ENCODE results near the gene GOLGA8T.
"Not testable (repeated sequence)": the region's sequence is repeated elsewhere in the genome, so short reads cannot be mapped to it uniquely, and the experiment has no call there.

Gene GOLGA8T

GRCh38 chr15:30191143-30191542 is 56.3 kb downstream of the GOLGA8T start:
- H3K36me3 ChIP-seq (ENCODE audit: control insufficient read depth in 2 of 2, insufficient read depth in 2 of 2, low read length in 2 of 2); H3K4me1 ChIP-seq (ENCODE audit: control insufficient read depth in 2 of 2, insufficient read depth in 2 of 2, low read length in 2 of 2); H3K9me3 ChIP-seq (ENCODE audit: control insufficient read depth in 2 of 2, low read length in 2 of 2); H3K27me3 ChIP-seq (ENCODE audit: control insufficient read depth in 2 of 2, insufficient read depth in 2 of 2, low read length in 2 of 2); H3K27ac ChIP-seq (ENCODE audit: low read depth in 2 of 2, low read length in 2 of 2); H3K9ac ChIP-seq (ENCODE audit: low read depth in 1 of 2, low read length in 2 of 2); H3K4me3 ChIP-seq (ENCODE audit: low read length in 2 of 2): not testable (repeated sequence)

GRCh38 chr15:30191639-30192038 is 56.8 kb downstream of the GOLGA8T start:
- not testable (repeated sequence) for H3K4me3 ChIP-seq (ENCODE audit: low read length in 2 of 2); H3K27me3 ChIP-seq (ENCODE audit: control insufficient read depth in 2 of 2, insufficient read depth in 2 of 2, low read length in 2 of 2); H3K4me1 ChIP-seq (ENCODE audit: control insufficient read depth in 2 of 2, insufficient read depth in 2 of 2, low read length in 2 of 2); H3K27ac ChIP-seq (ENCODE audit: low read depth in 2 of 2, low read length in 2 of 2); H3K9me3 ChIP-seq (ENCODE audit: control insufficient read depth in 2 of 2, low read length in 2 of 2); H3K36me3 ChIP-seq (ENCODE audit: control insufficient read depth in 2 of 2, insufficient read depth in 2 of 2, low read length in 2 of 2); H3K9ac ChIP-seq (ENCODE audit: low read depth in 1 of 2, low read length in 2 of 2)

- not testable (repeated sequence) for H3K9ac ChIP-seq (ENCODE audit: low read depth in 1 of 2, low read length in 2 of 2); H3K4me1 ChIP-seq (ENCODE audit: control insufficient read depth in 2 of 2, insufficient read depth in 2 of 2, low read length in 2 of 2); H3K27ac ChIP-seq (ENCODE audit: low read depth in 2 of 2, low read length in 2 of 2); H3K36me3 ChIP-seq (ENCODE audit: control insufficient read depth in 2 of 2, insufficient read depth in 2 of 2, low read length in 2 of 2); H3K4me3 ChIP-seq (ENCODE audit: low read length in 2 of 2); H3K27me3 ChIP-seq (ENCODE audit: control insufficient read depth in 2 of 2, insufficient read depth in 2 of 2, low read length in 2 of 2); H3K9me3 ChIP-seq (ENCODE audit: control insufficient read depth in 2 of 2, low read length in 2 of 2)
Observed at GRCh38 chr15:30192119-30192745, 57.4 kb downstream of the GOLGA8T start.

- not testable (repeated sequence) for H3K4me1 ChIP-seq (ENCODE audit: control insufficient read depth in 2 of 2, insufficient read depth in 2 of 2, low read length in 2 of 2); H3K4me3 ChIP-seq (ENCODE audit: low read length in 2 of 2); H3K9me3 ChIP-seq (ENCODE audit: control insufficient read depth in 2 of 2, low read length in 2 of 2); H3K36me3 ChIP-seq (ENCODE audit: control insufficient read depth in 2 of 2, insufficient read depth in 2 of 2, low read length in 2 of 2); H3K27me3 ChIP-seq (ENCODE audit: control insufficient read depth in 2 of 2, insufficient read depth in 2 of 2, low read length in 2 of 2); H3K9ac ChIP-seq (ENCODE audit: low read depth in 1 of 2, low read length in 2 of 2); H3K27ac ChIP-seq (ENCODE audit: low read depth in 2 of 2, low read length in 2 of 2)
Observed at GRCh38 chr15:30192892-30193291, 58.0 kb downstream of the GOLGA8T start.
